Glutamatergic neuron (in vitro differentiated cells): ENCODE results near the gene PPFIA1. TPM values are rescaled to one million over a fixed set of nuclear protein-coding genes. Genes with fewer than 3 reads are reported as not detected.

Source experiments
- DNase-seq: peaks from one replicate; pipeline ENCODE4 v3.0.0; 2022
- H3K27ac Mint-ChIP-seq: one replicate; pipeline ENCODE4 v1.8.0; 2020; ENCODE audit warnings: mild to moderate bottlenecking, mixed read lengths, inconsistent platforms; ENCODE audit not compliant: unreplicated experiment
- H3K27me3 Mint-ChIP-seq: one replicate; pipeline ENCODE4 v1.8.0; 2020; ENCODE audit warnings: mild to moderate bottlenecking, moderate library complexity, mixed read lengths, inconsistent platforms; ENCODE audit not compliant: unreplicated experiment
- H3K36me3 Mint-ChIP-seq: one replicate; pipeline ENCODE4 v1.8.0; 2020; ENCODE audit warnings: mild to moderate bottlenecking, mixed read lengths, inconsistent platforms; ENCODE audit not compliant: unreplicated experiment
- H3K4me1 Mint-ChIP-seq: one replicate; pipeline ENCODE4 v1.8.0; 2020; ENCODE audit warnings: mild to moderate bottlenecking, low read depth, mixed read lengths, inconsistent platforms; ENCODE audit not compliant: unreplicated experiment
- H3K4me3 Mint-ChIP-seq: one replicate; pipeline ENCODE4 v1.8.0; 2020; ENCODE audit warnings: mild to moderate bottlenecking, mixed read lengths, inconsistent platforms; ENCODE audit not compliant: unreplicated experiment
- H3K9me3 Mint-ChIP-seq: one replicate; pipeline ENCODE4 v1.8.0; 2020; ENCODE audit warnings: mild to moderate bottlenecking, moderate library complexity, mixed read lengths, inconsistent platforms; ENCODE audit not compliant: unreplicated experiment
- microRNA-seq: library from miRNA; unstranded; fragments of <30 nt; microRNA quantifications from one replicate; pipeline ENCODE4, GENCODE V29; 2020; ENCODE audit not compliant: unreplicated experiment
- total RNA-seq: library from RNA; stranded (reverse); fragmentation: NEBNext Ultra II Directional; extraction: Animal tissue kit (Norgen Biotek cat#: 25700); gene quantifications from one replicate; pipeline ENCODE4 v1.2.1, GENCODE V29; 2021; ENCODE audit not compliant: unreplicated experiment
- TF ChIP-seq, protein P1 (sequence below): fragments of 200-600 bp; sonication (generic); IDR thresholded peaks from one replicate; pipeline ENCODE4 v1.5.0; 2021; ENCODE audit not compliant: partially characterized antibody, unreplicated experiment

Gene PPFIA1
- total RNA-seq, 1 donor from 2014 or later: 98.6 TPM

DNA sequence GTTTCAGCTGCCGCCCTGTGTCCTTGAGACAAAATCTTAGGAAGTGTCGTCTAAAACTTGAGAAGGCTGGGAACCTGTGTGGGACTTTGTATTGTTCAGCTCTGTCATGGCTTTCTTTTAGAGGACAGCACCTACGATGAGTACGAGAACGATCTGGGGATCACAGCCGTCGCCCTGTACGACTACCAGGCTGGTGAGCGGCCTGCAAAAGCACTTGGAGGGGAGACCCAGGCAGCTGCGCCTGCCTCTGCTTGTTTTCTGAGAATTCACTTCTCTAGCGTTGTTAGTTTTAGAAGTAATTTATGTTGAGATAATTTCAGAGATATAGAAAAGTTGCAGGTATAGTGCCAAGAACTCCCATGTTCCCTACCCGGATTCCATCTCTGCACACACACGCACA, 163.0 kb downstream of the PPFIA1 start:
- Mint-ChIP-seq H3K36me3 (no peaks in the 10 kb centered on the region), H3K9me3 (peaks cover 6% of the 10 kb centered on the region), H3K27ac (peak overlapping the region; percentile 36), H3K27me3 (peaks cover 4% of the 10 kb centered on the region), H3K4me3 (no peak overlapping the region), H3K4me1 (peaks cover 7% of the 10 kb centered on the region)
- no peak for DNase-seq
- TF ChIP-seq, protein P1, sequence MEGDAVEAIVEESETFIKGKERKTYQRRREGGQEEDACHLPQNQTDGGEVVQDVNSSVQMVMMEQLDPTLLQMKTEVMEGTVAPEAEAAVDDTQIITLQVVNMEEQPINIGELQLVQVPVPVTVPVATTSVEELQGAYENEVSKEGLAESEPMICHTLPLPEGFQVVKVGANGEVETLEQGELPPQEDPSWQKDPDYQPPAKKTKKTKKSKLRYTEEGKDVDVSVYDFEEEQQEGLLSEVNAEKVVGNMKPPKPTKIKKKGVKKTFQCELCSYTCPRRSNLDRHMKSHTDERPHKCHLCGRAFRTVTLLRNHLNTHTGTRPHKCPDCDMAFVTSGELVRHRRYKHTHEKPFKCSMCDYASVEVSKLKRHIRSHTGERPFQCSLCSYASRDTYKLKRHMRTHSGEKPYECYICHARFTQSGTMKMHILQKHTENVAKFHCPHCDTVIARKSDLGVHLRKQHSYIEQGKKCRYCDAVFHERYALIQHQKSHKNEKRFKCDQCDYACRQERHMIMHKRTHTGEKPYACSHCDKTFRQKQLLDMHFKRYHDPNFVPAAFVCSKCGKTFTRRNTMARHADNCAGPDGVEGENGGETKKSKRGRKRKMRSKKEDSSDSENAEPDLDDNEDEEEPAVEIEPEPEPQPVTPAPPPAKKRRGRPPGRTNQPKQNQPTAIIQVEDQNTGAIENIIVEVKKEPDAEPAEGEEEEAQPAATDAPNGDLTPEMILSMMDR: no peak

Small RNA genes lying within 50 kb of the gene (microRNA-seq; reads per million reads assigned to microRNA genes)
- 19.3 reads per million, percentile 58 among the genes with 10 or more reads in this experiment for gene MIR548K

Other genes starting within 250 kb of the PPFIA1 start
- not detected for gene ANO1, start 192.4 kb upstream of the PPFIA1 start, total RNA-seq
- 23.1 TPM for gene FADD, start 67.4 kb upstream of the PPFIA1 start, total RNA-seq
- gene CTTN, start 127.8 kb downstream of the PPFIA1 start, total RNA-seq: 296 TPM